ENCODE measurements around the gene DNAH6.

The DNAH6 gene

GRCh38 chr2:84643991-84644390 lies 127.7 kb downstream of the DNAH6 start:
- TF ChIP-seq CTCF (conservative IDR thresholded peaks at IDR 0.05; ENCODE audit: low read depth, low read length): no peak
- peak; percentile 79 for DNase-seq (ENCODE audit: low read depth)
- H3K4me3 ChIP-seq (ENCODE audit: low read length): no peak overlapping the region

GRCh38 chr2:84646514-84646913 lies 130.2 kb downstream of the DNAH6 start:
- no peak overlapping the region for H3K4me3 ChIP-seq (ENCODE audit: low read length)
- TF ChIP-seq CTCF (conservative IDR thresholded peaks at IDR 0.05; ENCODE audit: low read depth, low read length): no peak
- DNase-seq (ENCODE audit: low read depth): peak; percentile 44

DNA sequence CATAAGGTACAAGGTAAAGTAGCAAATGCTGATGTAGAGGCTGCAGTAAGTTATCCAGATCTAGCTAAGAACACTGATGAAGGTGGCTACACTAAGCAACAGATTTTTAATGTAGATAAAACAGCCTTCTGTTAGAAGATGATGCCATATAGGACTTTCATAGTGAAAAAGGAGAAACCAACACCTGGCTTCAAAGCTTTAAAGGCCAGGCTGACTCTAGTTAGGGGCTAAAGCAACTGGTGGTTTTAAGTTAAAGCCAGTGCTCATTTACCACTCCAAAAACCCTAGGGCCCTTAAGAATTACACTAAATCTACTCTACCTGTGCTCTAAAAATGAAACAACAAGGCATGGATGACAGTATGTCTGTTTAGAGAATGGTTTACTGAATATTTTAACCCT lies 131.0 kb downstream of the DNAH6 start:
- no peak for TF ChIP-seq CTCF (conservative IDR thresholded peaks at IDR 0.05; ENCODE audit: low read depth, low read length)
- no peak for DNase-seq (ENCODE audit: low read depth)
- H3K4me3 ChIP-seq (ENCODE audit: low read length): no peak overlapping the region

- DNase-seq (ENCODE audit: low read depth): no peak
- H3K4me3 ChIP-seq (ENCODE audit: low read length): no peak overlapping the region
- no peak for TF ChIP-seq CTCF (conservative IDR thresholded peaks at IDR 0.05; ENCODE audit: low read depth, low read length)
Observed at GRCh38 chr2:84649058-84649457, 132.8 kb downstream of the DNAH6 start.

DNA sequence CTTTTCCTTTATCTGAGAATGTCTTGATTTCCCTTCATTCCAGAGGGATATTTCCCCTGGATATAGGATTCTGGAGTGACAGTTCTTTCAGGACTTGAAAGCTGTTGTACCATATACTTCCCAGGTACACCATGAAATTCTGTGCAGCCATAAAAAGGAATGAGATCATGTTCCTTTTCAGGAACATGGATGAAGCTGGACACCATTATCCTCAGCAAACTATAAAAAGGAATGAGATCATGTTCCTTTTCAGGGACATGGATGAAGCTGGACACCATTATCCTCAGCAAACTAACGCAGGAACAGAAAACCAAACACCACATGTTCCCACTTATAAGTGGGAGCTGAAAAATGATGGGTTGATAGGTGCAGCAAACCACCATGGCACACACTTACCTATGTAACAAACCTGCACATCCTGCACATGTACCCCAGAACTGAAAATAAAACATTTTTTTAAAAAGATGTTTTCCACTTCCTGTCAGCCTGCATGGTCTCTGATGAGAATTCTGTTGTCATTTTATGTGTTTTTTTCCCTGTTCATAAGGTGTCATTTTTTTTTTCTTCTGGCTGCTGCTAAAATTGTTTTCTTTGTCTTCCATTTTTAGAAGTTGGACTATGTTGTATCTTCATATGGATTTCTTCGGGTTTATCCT lies 133.3 kb downstream of the DNAH6 start:
- no peak overlapping the region for H3K4me3 ChIP-seq (ENCODE audit: low read length)
- DNase-seq (ENCODE audit: low read depth): no peak
- TF ChIP-seq CTCF (conservative IDR thresholded peaks at IDR 0.05; ENCODE audit: low read depth, low read length): no peak

DNA sequence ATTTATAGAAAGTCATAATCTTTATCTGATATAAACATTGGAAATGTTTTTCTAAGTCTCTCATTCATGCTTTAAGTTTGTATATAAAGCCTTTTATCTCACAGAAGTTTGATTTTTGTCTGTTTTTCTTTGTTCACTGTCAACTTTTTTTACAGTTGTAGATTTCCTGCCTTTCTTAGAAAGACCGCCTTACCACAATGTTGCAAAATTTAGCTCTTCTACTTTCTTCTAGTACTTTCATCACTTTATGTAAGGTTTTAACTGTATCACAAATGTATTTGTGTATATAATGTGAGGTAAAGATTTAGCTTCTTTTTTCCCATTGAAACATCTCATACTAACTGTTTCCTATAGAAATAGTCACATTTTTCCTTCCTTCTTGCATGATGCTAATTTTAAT lies 136.1 kb downstream of the DNAH6 start:
- no peak overlapping the region for H3K4me3 ChIP-seq (ENCODE audit: low read length)
- TF ChIP-seq CTCF (conservative IDR thresholded peaks at IDR 0.05; ENCODE audit: low read depth, low read length): no peak
- no peak for DNase-seq (ENCODE audit: low read depth)

DNA sequence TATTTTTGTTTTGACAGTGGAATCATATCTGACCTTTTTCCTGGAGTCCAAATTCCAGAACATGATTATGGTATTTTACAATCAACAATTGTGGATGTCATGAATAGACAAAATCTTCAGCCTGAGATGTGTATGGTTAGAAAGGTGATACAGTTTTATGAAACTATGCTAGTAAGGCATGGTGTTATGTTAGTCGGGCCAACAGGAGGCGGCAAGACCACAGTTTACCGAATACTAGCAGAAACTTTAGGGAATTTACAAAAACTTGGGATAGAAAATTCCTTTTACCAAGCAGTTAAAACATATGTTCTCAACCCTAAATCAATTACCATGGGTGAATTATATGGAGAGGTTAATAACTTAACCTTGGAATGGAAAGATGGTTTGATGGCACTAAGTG lies 137.0 kb downstream of the DNAH6 start:
- no peak for TF ChIP-seq CTCF (conservative IDR thresholded peaks at IDR 0.05; ENCODE audit: low read depth, low read length)
- H3K4me3 ChIP-seq (ENCODE audit: low read length): no peak overlapping the region
- DNase-seq (ENCODE audit: low read depth): no peak

Measured in retinal pigment epithelial cell (primary cell).